Epithelial cell of proximal tubule (primary cell): ENCODE results near the gene SRRM5. TPM values are rescaled to one million over a fixed set of nuclear protein-coding genes. Genes with fewer than 3 reads are reported as not detected.
"Not testable (repeated sequence)": the region's sequence is repeated elsewhere in the genome, so short reads cannot be mapped to it uniquely, and the experiment has no call there.

Source experiments
- DNase-seq: peaks from one replicate; pipeline ENCODE4 v3.0.0-alpha.2; 2011; ENCODE audit warnings: low read depth
- H3K4me3 ChIP-seq: 2 replicates; pipeline ENCODE4 v1.5.1; 2011; ENCODE audit warnings: low read depth, mild to moderate bottlenecking, low read length
- CTCF ChIP-seq: conservative IDR thresholded peaks from 2 replicates; pipeline ENCODE4 v1.5.1; 2012; ENCODE audit warnings: low read depth, mild to moderate bottlenecking, low read length
- total RNA-seq: library from RNA; depleted of rRNA; stranded (reverse); fragments of >200 nt; gene quantifications from 2 replicates; pipeline ENCODE4 v1.2.3, GENCODE V29; 2015

Gene SRRM5
- total RNA-seq, 1 donor from 2014 or later = 0.12 TPM

- DNase-seq = no peak
- no peak for TF ChIP-seq CTCF
- H3K4me3 ChIP-seq = no peak overlapping the region
Measured at GRCh38 chr19:43649514-43649913, 37.6 kb downstream of the SRRM5 start.

GRCh38 chr19:43650276-43650675 lies 38.4 kb downstream of the SRRM5 start:
- H3K4me3 ChIP-seq, DNase-seq: not testable (repeated sequence)

- peak overlapping the region; percentile 41 for H3K4me3 ChIP-seq
- TF ChIP-seq CTCF = peak; percentile 92
- DNase-seq = no peak
Measured at GRCh38 chr19:43651758-43652545, 40.1 kb downstream of the SRRM5 start.

- no peak for TF ChIP-seq CTCF
- H3K4me3 ChIP-seq = no peak overlapping the region
- DNase-seq = no peak
Measured at GRCh38 chr19:43652546-43652874, 40.6 kb downstream of the SRRM5 start.

- no peak overlapping the region for H3K4me3 ChIP-seq
- DNase-seq = no peak
- TF ChIP-seq CTCF = no peak
Measured at GRCh38 chr19:43656436-43656835, 44.5 kb downstream of the SRRM5 start.

- no peak for DNase-seq
- H3K4me3 ChIP-seq = no peak overlapping the region
- TF ChIP-seq CTCF = no peak
Measured at GRCh38 chr19:43658001-43658400, 46.1 kb downstream of the SRRM5 start.

GRCh38 chr19:43658494-43658893 lies 46.6 kb downstream of the SRRM5 start:
- no peak for DNase-seq
- no peak overlapping the region for H3K4me3 ChIP-seq
- no peak for TF ChIP-seq CTCF
